ENCODE data around the gene FAM72B.
"Not testable (repeated sequence)": the region's sequence is repeated elsewhere in the genome, so short reads cannot be mapped to it uniquely, and the experiment has no call there.

Gene FAM72B

DNA sequence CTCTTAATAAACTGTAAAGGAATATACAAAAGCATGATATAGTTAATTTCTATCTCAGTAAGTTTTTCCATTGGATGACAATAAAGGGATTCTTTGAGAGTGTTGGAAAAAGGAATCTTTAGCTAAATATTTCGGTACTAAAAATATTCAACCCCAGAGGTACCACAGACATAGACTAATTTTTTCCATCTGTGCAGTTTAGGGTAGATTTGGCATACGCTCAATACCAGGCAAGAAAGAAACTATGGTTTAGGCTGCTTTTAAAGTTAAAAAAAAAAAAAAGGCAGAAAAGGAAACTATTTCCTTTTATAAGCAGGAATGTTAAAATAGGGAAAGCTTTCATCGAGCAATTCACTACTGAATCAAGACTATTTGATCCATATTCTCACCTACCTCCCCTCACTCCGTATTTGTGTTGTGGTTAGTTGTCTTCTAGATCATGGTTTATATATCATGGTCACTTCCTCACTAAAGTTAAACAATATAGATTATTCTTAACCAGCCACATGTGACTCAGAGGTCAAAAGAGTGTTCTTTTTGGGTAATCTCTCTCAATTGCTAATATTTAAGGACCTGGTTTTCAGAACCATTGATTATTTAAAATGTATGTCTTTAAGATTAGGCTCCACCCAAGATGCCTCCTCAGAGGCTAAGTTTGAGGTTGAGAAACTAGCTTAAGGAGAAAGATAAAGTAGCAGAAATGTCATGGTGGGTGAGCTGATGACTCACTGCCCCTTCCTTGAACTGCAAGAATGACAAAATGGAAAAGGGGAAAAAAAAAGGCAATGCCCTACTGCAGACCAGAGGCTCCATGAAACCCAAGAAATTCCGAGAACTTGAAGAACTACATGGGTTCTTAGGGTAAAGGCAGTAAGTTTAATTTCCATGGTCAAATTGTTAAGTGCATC lies 20.0 kb downstream of the FAM72B start:
- not testable (repeated sequence) for H3K9me3 ChIP-seq (ENCODE audit: control insufficient read depth, low read length); H3K9ac ChIP-seq; H2AFZ ChIP-seq; H3K4me3 ChIP-seq (ENCODE audit: low read depth, low read length); H3K27ac ChIP-seq; H3K27me3 ChIP-seq (ENCODE audit: control insufficient read depth, insufficient read depth, low read length); H3K4me1 ChIP-seq; H3K79me2 ChIP-seq; H3K4me2 ChIP-seq (ENCODE audit: low read length); H3K36me3 ChIP-seq (ENCODE audit: control insufficient read depth, insufficient read depth, low read length)

DNA sequence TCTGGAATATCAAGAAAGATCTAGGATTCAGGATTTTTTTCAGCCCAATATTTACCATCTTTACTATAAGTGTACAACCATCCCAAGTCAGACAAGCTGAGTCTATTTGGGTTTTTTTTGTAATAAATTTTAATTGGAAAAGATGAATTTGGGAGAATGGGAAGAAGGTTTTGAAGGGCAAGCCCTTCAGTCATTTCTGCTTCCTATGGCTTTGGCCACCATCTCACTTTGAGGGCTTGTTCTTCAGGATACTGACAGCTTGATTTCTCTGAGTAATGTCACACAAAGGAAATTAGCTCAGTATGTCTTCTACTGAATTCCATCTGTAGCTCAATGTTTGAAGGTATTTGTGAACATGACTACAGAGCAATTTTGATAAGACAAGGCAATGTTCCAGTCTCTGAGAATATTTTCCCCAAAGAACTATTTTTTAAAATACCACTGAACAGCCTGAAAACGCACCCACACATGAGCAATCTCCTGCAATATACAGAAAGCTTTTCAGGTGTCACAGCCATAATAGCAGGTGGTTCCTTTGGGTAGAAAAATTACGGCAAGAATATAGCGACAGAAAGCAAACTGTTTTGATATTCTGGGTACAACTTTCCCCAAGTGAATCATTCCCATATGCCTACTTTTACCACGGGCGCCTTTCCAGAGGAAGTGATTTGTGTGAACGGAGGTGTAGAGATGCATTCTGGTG lies 22.8 kb downstream of the FAM72B start:
- not testable (repeated sequence) for H3K27ac ChIP-seq; H3K4me3 ChIP-seq (ENCODE audit: low read depth, low read length); H3K9me3 ChIP-seq (ENCODE audit: control insufficient read depth, low read length); H3K4me2 ChIP-seq (ENCODE audit: low read length); H3K9ac ChIP-seq; H2AFZ ChIP-seq; H3K27me3 ChIP-seq (ENCODE audit: control insufficient read depth, insufficient read depth, low read length); H3K4me1 ChIP-seq; H3K79me2 ChIP-seq; H3K36me3 ChIP-seq (ENCODE audit: control insufficient read depth, insufficient read depth, low read length)

DNA sequence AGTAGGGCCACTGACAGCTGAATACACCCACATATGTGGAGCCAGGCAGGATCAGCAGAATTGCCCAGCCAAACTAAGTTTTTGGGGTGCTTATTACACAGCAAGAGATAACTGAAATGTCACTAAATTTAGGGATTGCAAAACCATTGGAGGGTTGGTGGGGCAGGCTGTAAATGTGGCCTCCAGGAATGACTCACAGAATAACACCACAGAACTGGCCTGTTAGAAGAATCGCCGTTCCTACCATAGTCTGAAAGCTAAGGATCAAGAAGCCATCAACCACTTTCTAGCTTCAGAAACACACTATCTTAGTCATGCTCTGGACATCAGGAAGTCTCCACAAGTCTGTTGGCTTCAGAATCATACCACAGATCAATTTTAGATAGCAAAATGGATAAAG lies 24.0 kb downstream of the FAM72B start:
- not testable (repeated sequence) for H3K27ac ChIP-seq; H3K9me3 ChIP-seq (ENCODE audit: control insufficient read depth, low read length); H3K36me3 ChIP-seq (ENCODE audit: control insufficient read depth, insufficient read depth, low read length); H3K79me2 ChIP-seq; H3K9ac ChIP-seq; H3K27me3 ChIP-seq (ENCODE audit: control insufficient read depth, insufficient read depth, low read length); H2AFZ ChIP-seq; H3K4me1 ChIP-seq; H3K4me2 ChIP-seq (ENCODE audit: low read length); H3K4me3 ChIP-seq (ENCODE audit: low read depth, low read length)

DNA sequence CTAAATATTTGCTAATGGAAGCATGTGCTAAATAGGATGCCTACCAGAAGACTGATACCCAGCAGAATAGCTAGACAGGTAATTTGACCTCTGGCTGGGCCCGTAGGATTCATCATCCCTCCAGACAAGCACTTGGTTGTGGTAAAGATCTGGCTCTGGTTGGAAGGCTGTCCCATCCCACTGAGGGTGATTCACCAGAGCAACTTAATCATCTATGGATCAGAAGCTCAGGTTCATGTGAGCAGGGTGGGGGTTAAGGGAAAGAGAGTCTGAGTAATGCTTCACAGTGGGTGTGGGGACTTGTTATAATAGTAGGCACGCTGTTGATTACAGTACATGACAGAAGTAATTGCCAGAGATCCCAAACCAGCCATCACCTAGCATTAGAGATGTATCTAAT lies 26.5 kb downstream of the FAM72B start:
- not testable (repeated sequence) for H3K4me1 ChIP-seq

DNA sequence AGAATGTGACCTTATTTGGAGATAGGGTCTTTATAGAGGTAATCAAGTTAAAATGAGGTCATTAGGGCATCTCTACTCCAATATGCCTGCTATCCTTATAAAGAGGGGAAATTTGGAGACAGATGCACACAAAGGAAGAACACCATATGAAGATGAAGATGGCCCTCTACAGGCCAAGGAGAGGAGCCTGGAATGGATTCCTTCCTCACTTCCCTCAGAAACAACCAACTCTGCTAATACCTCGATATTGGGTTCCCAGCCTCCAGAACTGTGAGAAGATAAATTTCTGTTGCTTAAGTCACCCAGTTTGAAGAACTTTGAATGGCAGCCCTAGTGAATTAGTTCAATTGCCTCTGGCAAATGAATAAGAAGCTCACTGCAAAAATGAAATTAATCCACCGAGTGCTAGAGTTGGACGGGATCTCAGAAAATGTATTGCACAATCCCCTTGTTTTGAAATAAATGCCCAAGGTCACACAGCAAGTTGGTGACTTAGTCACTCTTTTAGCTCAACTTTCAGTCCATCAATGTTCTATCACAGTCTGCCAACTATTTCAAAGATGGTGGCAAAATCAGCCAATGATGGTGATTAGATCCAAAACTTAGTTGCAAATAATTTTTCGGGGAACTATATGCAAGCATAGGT lies 27.1 kb downstream of the FAM72B start:
- H3K4me3 ChIP-seq (ENCODE audit: low read depth, low read length); H3K4me2 ChIP-seq (ENCODE audit: low read length); H3K9me3 ChIP-seq (ENCODE audit: control insufficient read depth, low read length); H3K36me3 ChIP-seq (ENCODE audit: control insufficient read depth, insufficient read depth, low read length); H2AFZ ChIP-seq; H3K27ac ChIP-seq; H3K4me1 ChIP-seq; H3K79me2 ChIP-seq; H3K9ac ChIP-seq; H3K27me3 ChIP-seq (ENCODE audit: control insufficient read depth, insufficient read depth, low read length): not testable (repeated sequence)

More for the DNA sequence above, 26.5 kb downstream of the FAM72B start:
- not testable (repeated sequence) for H3K4me2 ChIP-seq (ENCODE audit: low read length); H3K9ac ChIP-seq; H3K79me2 ChIP-seq; H3K9me3 ChIP-seq (ENCODE audit: control insufficient read depth, low read length); H3K4me3 ChIP-seq (ENCODE audit: low read depth, low read length); H3K27ac ChIP-seq; H3K27me3 ChIP-seq (ENCODE audit: control insufficient read depth, insufficient read depth, low read length); H3K36me3 ChIP-seq (ENCODE audit: control insufficient read depth, insufficient read depth, low read length); H2AFZ ChIP-seq

DNA sequence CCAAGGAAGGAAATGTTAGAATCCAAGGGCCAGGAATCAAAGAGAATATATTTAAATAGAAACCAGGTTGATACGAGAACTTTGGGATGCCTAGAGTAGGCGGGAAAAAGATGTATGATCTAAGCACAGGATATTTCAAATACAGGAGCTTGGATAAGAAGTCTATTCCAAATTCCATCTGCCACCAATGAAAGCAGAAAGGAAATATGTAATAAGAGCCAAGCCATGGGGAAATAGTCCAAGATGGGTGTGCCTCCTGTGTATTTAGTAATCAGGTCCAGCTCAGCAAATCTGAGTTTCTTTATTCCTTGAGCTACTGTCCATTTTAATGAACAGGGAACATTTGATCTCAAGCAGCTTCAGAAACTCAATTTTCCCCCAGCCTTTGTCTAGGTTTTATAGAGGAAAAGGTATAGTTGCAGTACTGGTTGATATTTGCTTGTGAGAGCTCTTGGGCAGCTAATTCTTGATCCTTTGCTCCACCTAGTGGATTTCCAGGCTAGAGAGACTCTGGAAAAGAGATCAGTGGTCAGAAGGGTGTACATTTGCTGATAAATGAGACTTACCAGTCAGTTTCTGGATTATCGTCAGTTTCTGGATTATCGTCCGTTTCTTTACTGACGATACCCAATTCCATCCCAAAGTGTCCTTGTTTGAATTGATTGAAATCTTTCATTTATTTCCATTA lies 28.3 kb downstream of the FAM72B start:
- not testable (repeated sequence) for H3K9me3 ChIP-seq (ENCODE audit: control insufficient read depth, low read length); H3K27ac ChIP-seq

DNA sequence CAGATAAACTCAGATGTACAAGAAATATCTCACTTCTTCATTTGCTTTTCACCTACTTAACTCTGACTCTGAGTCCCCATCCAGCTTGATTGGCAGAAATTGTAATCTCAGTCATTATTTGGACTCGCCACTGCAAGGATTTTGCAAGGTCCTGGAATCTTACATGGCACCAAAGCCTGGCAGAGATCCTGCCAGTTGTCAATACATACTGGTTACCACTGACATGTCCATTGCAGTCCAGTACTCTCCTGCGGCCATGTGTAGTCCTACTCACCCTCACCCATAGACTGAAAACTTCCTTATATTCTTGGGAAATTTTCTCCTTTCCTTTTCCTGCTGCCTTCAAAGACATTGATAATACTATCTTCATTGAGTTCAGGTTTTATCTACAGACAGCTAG lies 29.3 kb downstream of the FAM72B start:
- not testable (repeated sequence) for H3K4me1 ChIP-seq; H3K27me3 ChIP-seq (ENCODE audit: control insufficient read depth, insufficient read depth, low read length); H3K4me2 ChIP-seq (ENCODE audit: low read length); H3K9ac ChIP-seq; H3K4me3 ChIP-seq (ENCODE audit: low read depth, low read length); H3K79me2 ChIP-seq; H3K36me3 ChIP-seq (ENCODE audit: control insufficient read depth, insufficient read depth, low read length); H2AFZ ChIP-seq; H3K9me3 ChIP-seq (ENCODE audit: control insufficient read depth, low read length); H3K27ac ChIP-seq

More for the DNA sequence above, 28.3 kb downstream of the FAM72B start:
- H3K36me3 ChIP-seq (ENCODE audit: control insufficient read depth, insufficient read depth, low read length); H3K4me2 ChIP-seq (ENCODE audit: low read length); H3K79me2 ChIP-seq; H3K4me1 ChIP-seq; H3K4me3 ChIP-seq (ENCODE audit: low read depth, low read length); H2AFZ ChIP-seq; H3K27me3 ChIP-seq (ENCODE audit: control insufficient read depth, insufficient read depth, low read length); H3K9ac ChIP-seq: not testable (repeated sequence)

DNA sequence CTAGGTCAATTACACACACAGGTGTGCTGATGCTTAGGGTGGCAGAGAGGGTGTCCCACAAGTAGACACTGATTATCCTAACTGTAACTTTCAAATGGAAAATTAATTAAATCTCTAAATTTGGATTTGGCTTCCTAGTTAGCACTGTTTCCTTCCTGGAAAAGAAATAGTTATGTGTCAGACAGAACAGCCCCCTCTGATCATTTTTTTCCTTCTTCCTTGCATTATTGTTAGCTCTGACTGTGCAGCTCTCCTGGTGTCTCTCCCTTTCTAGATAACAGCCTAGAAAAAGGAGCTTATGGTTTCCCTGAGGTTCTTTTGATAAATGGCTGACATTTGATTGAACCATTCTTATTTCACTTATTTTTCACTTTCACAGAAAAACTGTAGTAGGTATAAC lies 31.4 kb downstream of the FAM72B start:
- not testable (repeated sequence) for H3K27ac ChIP-seq; H3K9me3 ChIP-seq (ENCODE audit: control insufficient read depth, low read length); H3K27me3 ChIP-seq (ENCODE audit: control insufficient read depth, insufficient read depth, low read length); H3K4me1 ChIP-seq; H3K4me2 ChIP-seq (ENCODE audit: low read length); H3K79me2 ChIP-seq; H2AFZ ChIP-seq; H3K36me3 ChIP-seq (ENCODE audit: control insufficient read depth, insufficient read depth, low read length); H3K4me3 ChIP-seq (ENCODE audit: low read depth, low read length); H3K9ac ChIP-seq

DNA sequence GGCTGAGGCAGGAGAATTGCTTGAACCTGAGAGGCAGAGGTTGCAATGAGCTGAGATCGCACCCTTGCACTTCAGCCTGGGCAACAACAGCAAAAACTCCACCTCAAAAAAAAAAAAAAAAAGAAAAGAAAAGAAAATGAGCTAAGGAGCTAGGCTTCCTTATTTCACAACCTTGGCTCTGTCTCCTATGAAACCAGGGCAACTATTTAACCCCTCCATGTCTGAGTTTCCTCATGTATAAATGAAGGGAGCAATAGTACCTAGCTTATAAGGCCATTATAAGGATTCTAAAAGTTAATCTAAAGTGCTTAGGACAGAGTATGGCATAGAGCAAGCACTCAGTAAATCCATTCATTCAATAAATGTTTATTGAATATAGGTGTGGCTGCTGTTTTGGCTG lies 32.8 kb downstream of the FAM72B start:
- H3K36me3 ChIP-seq (ENCODE audit: control insufficient read depth, insufficient read depth, low read length); H3K79me2 ChIP-seq; H3K4me2 ChIP-seq (ENCODE audit: low read length); H2AFZ ChIP-seq; H3K27ac ChIP-seq; H3K27me3 ChIP-seq (ENCODE audit: control insufficient read depth, insufficient read depth, low read length); H3K9me3 ChIP-seq (ENCODE audit: control insufficient read depth, low read length); H3K4me1 ChIP-seq; H3K9ac ChIP-seq; H3K4me3 ChIP-seq (ENCODE audit: low read depth, low read length): not testable (repeated sequence)

DNA sequence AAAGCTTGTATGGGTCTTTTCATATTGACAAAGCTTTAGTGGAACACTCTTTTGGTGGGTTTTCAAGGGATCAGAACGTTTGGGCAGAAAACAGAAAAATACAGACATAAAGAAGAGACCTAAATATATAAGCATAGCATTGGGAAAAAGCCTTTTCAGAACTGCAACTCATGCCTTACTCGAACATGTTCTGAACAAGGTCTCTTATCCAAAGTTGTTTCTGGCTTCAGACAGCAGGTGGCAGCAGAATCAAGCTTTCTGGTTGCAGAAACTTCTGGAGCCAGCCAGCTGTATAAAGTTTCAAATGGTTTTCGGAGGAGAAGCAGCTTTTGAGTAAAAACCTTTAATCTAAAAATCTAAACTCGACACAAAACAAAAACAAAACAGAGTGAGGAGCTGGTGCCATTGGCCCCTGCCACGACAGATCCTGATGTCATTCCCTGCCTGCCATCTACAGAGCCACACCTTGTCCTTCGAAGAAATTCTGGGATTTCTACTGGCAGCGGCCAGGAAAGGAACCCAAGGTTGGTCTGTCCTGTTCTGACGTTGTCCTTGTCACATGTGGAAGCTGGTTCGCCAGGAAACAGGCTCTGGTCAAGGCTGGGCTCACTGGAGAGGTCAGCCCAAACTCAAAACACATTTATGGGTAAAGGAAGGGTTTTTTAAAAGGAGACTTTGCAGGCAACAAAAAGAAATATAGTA lies 35.5 kb downstream of the FAM72B start:
- not testable (repeated sequence) for H3K79me2 ChIP-seq; H3K27me3 ChIP-seq (ENCODE audit: control insufficient read depth, insufficient read depth, low read length); H3K4me1 ChIP-seq; H3K9me3 ChIP-seq (ENCODE audit: control insufficient read depth, low read length); H3K4me2 ChIP-seq (ENCODE audit: low read length); H3K27ac ChIP-seq; H3K9ac ChIP-seq; H3K4me3 ChIP-seq (ENCODE audit: low read depth, low read length); H2AFZ ChIP-seq; H3K36me3 ChIP-seq (ENCODE audit: control insufficient read depth, insufficient read depth, low read length)

Measured in parathyroid adenoma (tissue), 2 donors.